GM12878 (cell line): ENCODE results near the gene RBM26. TPM values are rescaled to one million over a fixed set of nuclear protein-coding genes. Genes with fewer than 3 reads are reported as not detected.

ENCODE experiments used
- ATAC-seq: fragments of 200-7000 bp; cut with Tn5 transposase; 3 replicates; pipeline ENCODE4 v1.9.1; 2020; ENCODE audit warnings: mild to moderate bottlenecking, moderate library complexity
- BruUV-seq: library from RNA; stranded (reverse); fragments of 400-500 nt; replicated peaks from 2 replicates; lab custom pipeline; 2021; lab: Mats Ljungman, UMichigan
- CTCF ChIA-PET: fragments of 300-600 bp; sonication (Branson Sonifier 250); formaldehyde crosslinking; extraction: SDS; loops from one replicate; lab custom pipeline; 2021; ENCODE audit warnings: inconsistent platforms; lab: Yijun Ruan, JAX
- POLR2A ChIA-PET: fragments of 350-600 bp; formaldehyde crosslinking; extraction: SDS; loops from one replicate; lab custom pipeline; 2021; ENCODE audit warnings: inconsistent platforms; lab: Charles Lee
- RAD21 ChIA-PET: fragments of 300-600 bp; sonication (Branson Sonifier 250); formaldehyde crosslinking; loops from one replicate; lab custom pipeline; 2023; ENCODE audit warnings: antibody characterized with exemption; ENCODE audit not compliant: unreplicated experiment; lab: Charles Lee
- SMC1A ChIA-PET: fragments of 300-600 bp; sonication (Branson Sonifier 250); formaldehyde crosslinking; loops from one replicate; lab custom pipeline; 2023; ENCODE audit not compliant: unreplicated experiment, uncharacterized antibody; lab: Charles Lee
- DNase-seq: peaks from one replicate; pipeline ENCODE4 v3.0.0-alpha.2; 2011; ENCODE audit warnings: low read depth, low spot score
- FAIRE-seq: peaks from 3 replicates; lab custom pipeline; 2011; peaks lifted over from hg19 to GRCh38; lab: Jason Lieb, UNC
- H2AFZ ChIP-seq: 2 replicates; pipeline ENCODE4 v1.6.0; 2011; ENCODE audit warnings: low read depth, low read length, control low read depth; ENCODE audit not compliant: control insufficient read depth
- H3K27ac ChIP-seq: 2 replicates; pipeline ENCODE4 v1.5.1; 2011; ENCODE audit warnings: control low read depth; ENCODE audit not compliant: control insufficient read depth, insufficient read depth
- H3K27me3 ChIP-seq, 2 experiments: replicated peaks in 1 of 2; 2 replicates each; pipeline versions ENCODE4 v1.6.0 to v1.6.1; 2011; ENCODE audit warnings: low read length in 1 of 2; ENCODE audit not compliant: control insufficient read depth in 2 of 2, insufficient read depth in 2 of 2
- H3K36me3 ChIP-seq, 2 experiments: 2 replicates each; pipeline ENCODE4 v1.5.1; 2011; ENCODE audit warnings: low read length in 1 of 2; ENCODE audit not compliant: control insufficient read depth in 2 of 2, insufficient read depth in 2 of 2
- H3K4me1 ChIP-seq: 2 replicates; pipeline ENCODE4 v1.6.1; 2011; ENCODE audit warnings: mild to moderate bottlenecking, low read length, moderate library complexity, mixed read lengths; ENCODE audit not compliant: control insufficient read depth, insufficient read depth
- H3K4me2 ChIP-seq: 2 replicates; pipeline ENCODE4 v1.6.0; 2011; ENCODE audit warnings: control low read depth; ENCODE audit not compliant: control insufficient read depth, insufficient read depth
- H3K4me3 ChIP-seq: fragments of 200-600 bp; sonication (generic); 2 replicates; pipeline ENCODE4 v1.5.1; 2016
- H3K79me2 ChIP-seq: 2 replicates; pipeline ENCODE4 v1.6.0; 2011; ENCODE audit warnings: low read length; ENCODE audit not compliant: control insufficient read depth, insufficient read depth
- H3K9ac ChIP-seq: 2 replicates; pipeline ENCODE4 v1.8.0; 2011; ENCODE audit warnings: low read length, control low read depth, mixed read lengths; ENCODE audit not compliant: control insufficient read depth, insufficient read depth
- H3K9me3 ChIP-seq: replicated peaks from 3 replicates; pipeline ENCODE4 v1.5.1; 2011; ENCODE audit warnings: mild to moderate bottlenecking, low read length; ENCODE audit not compliant: control insufficient read depth, insufficient read depth
- H4K20me1 ChIP-seq: 2 replicates; pipeline ENCODE4 v1.6.0; 2011; ENCODE audit not compliant: control insufficient read depth, insufficient read depth
- ASH2L ChIP-seq: fragments of 300-600, 200-600 bp; sonication (generic); IDR thresholded peaks from 2 replicates; pipeline ENCODE4 v1.6.1; 2017; ENCODE audit warnings: low read depth, mild to moderate bottlenecking, borderline replicate concordance
- ATF3 ChIP-seq: IDR thresholded peaks from 2 replicates; pipeline ENCODE4 v1.6.1; 2011; ENCODE audit warnings: low read depth, mild to moderate bottlenecking, low read length, moderate library complexity, borderline replicate concordance; ENCODE audit errors: extremely low read depth
- ATF7 ChIP-seq: fragments of 450-650 bp; IDR thresholded peaks from 2 replicates; pipeline ENCODE4 v1.6.1; 2016; ENCODE audit warnings: low read depth, mild to moderate bottlenecking
- CBX3 ChIP-seq: fragments of 200-600 bp; sonication (generic); IDR thresholded peaks from 2 replicates; pipeline ENCODE4 v1.6.1; 2016; ENCODE audit warnings: low read depth, borderline replicate concordance
- EP300 ChIP-seq, 2 experiments: fragments of 150-350 bp in 1 of 2; IDR thresholded peaks; 2 replicates each; pipeline ENCODE4 v1.6.1; 2011 to 2012; ENCODE audit warnings: low read depth in 2 of 2, low read length in 2 of 2, borderline replicate concordance in 1 of 2, improper control_type of control experiment in 1 of 2, inconsistent platforms in 1 of 2; ENCODE audit not compliant: control insufficient read depth in 1 of 2
- EZH2 ChIP-seq: IDR thresholded peaks from 2 replicates; pipeline ENCODE4 v1.6.1; 2012; ENCODE audit warnings: low read depth, mild to moderate bottlenecking, control low read depth, inconsistent platforms, low read length, borderline replicate concordance; ENCODE audit not compliant: control insufficient read depth
- HDAC6 ChIP-seq: fragments of 200-600 bp; sonication (generic); IDR thresholded peaks from one replicate; pipeline ENCODE4 v1.8.0; 2017; ENCODE audit warnings: antibody characterized with exemption; ENCODE audit not compliant: unreplicated experiment
- IKZF1 ChIP-seq: fragments of 450-650 bp; conservative IDR thresholded peaks from 2 replicates; pipeline ENCODE4 v1.6.1; 2017; ENCODE audit warnings: antibody characterized with exemption, mild to moderate bottlenecking
- IRF4 ChIP-seq: IDR thresholded peaks from 2 replicates; pipeline ENCODE4 v1.6.1; 2011; ENCODE audit warnings: low read depth, low read length
- MLLT1 ChIP-seq: fragments of 450-650 bp; IDR thresholded peaks from 2 replicates; pipeline ENCODE4 v1.6.1; 2016; ENCODE audit warnings: mild to moderate bottlenecking
- NR2C1 ChIP-seq: fragments of 450-650 bp; IDR thresholded peaks from 2 replicates; pipeline ENCODE4 v1.6.1; 2017; ENCODE audit warnings: antibody characterized with exemption, mild to moderate bottlenecking, moderate library complexity
- RAD21 ChIP-seq: IDR thresholded peaks from 2 replicates; pipeline ENCODE4 v1.6.1; 2011; ENCODE audit warnings: mild to moderate bottlenecking, low read depth, low read length, moderate library complexity; ENCODE audit not compliant: insufficient read depth
- SIN3A ChIP-seq: IDR thresholded peaks from 2 replicates; pipeline ENCODE4 v1.6.1; 2012; ENCODE audit warnings: low read depth, low read length, improper control_type of control experiment
- SMAD1 ChIP-seq: fragments of 450-650 bp; IDR thresholded peaks from 2 replicates; pipeline ENCODE4 v1.6.1; 2018; ENCODE audit warnings: mild to moderate bottlenecking, low read depth; ENCODE audit not compliant: partially characterized antibody
- TCF12 ChIP-seq: IDR thresholded peaks from 2 replicates; pipeline ENCODE4 v1.6.1; 2011; ENCODE audit warnings: low read depth, mild to moderate bottlenecking, low read length
- ZNF622 ChIP-seq: fragments of 450-650 bp; IDR thresholded peaks from 2 replicates; pipeline ENCODE4 v1.6.1; 2017; ENCODE audit warnings: mild to moderate bottlenecking, inconsistent platforms
- WGBS: methylation state at CpG from one replicate; pipeline ENCODE4 v1.1.6; 2016; ENCODE audit warnings: low lambda C conversion rate; ENCODE audit not compliant: insufficient replicate concordance, insufficient coverage; ENCODE audit errors: missing lambda C conversion rate; 5-methylcytosine and 5-hydroxymethylcytosine counted together
- in situ Hi-C: fragments of 300-500 bp; cut with MboI; formaldehyde crosslinking; loops from 9 replicates; pipeline ENCODE4 v1.14.3; 2018; ENCODE audit warnings: mixed read lengths
- intact Hi-C: fragments of 100-400 bp; cut with micrococcal nuclease; formaldehyde crosslinking; loops from one replicate; pipeline ENCODE4 v1.14.2; 2022; ENCODE audit not compliant: unreplicated experiment
- polyA plus RNA-seq, 11 experiments: library from polyadenylated mRNA; depleted of rRNA in 4 of 11; unstranded in 6 of 11; stranded (reverse) in 5 of 11; fragments of >200 nt; fragmentation: Nextera tagmentation in 4 of 11; fragmentation: Illumina TruSeq in 1 of 11; extraction: Ambion mirVana in 4 of 11; extraction: Trizol in 1 of 11; gene quantifications; 1 replicate in 1 of 11; 2 replicates in 10 of 11; pipeline versions ENCODE4 v1.2.1 to v1.2.3, GENCODE V29; 2011 to 2016; ENCODE audit warnings: inconsistent platforms in 2 of 11, missing spikeins in 2 of 11, low read depth in 1 of 11
- total RNA-seq, 4 experiments: library from RNA; depleted of rRNA in 3 of 4; stranded (reverse); fragments of >200 nt in 3 of 4; fragmentation: Illumina TruSeq in 1 of 4; extraction: Trizol in 1 of 4; gene quantifications; 2 replicates each; pipeline versions ENCODE4 v1.2.1 to v1.2.3, GENCODE V29; 2013 to 2021
- TF ChIP-seq, protein P1 (sequence below): fragments of 450-650 bp; IDR thresholded peaks from 2 replicates; pipeline ENCODE4 v1.6.1; 2016; ENCODE audit warnings: mild to moderate bottlenecking

The RBM26 gene
- total and polyA plus RNA-seq, 10 of the 15 experiments (the other 5 are each of a cell fraction or from before 2014, with no cell fraction given), result 17.6 to 71.3 (median 38.9) TPM

- no TSS peak for BruUV-seq
- Histone ChIP-seq H3K4me1 (peaks cover 2% of the 10 kb centered on the region; the same call in 1 of the 2 replicates), H3K27ac (peak overlapping the region; percentile 99), H3K9ac (peak overlapping the region; percentile 60; the same call in 1 of the 2 replicates), H3K4me3 (peak overlapping the region; percentile 99), H3K79me2 (peaks cover 100% of the 10 kb centered on the region), H3K9me3 (no peaks in the 10 kb centered on the region), H2AFZ (no peak overlapping the region), H3K4me2 (peak overlapping the region; percentile 73), H3K36me3 (peaks cover 0 to 6% of the 10 kb centered on the region in 2 experiments; a peak in 2 of 4 replicates), H4K20me1 (no peaks in the 10 kb centered on the region), H3K27me3 (no peaks in the 10 kb centered on the region)
- DNase-seq, result no peak
- in situ Hi-C loops (no loop called here), intact Hi-C loops (no loop called here)
- RAD21 ChIA-PET, result interaction anchor here (0.7 to 2.7 kb wide), 8 partner anchors 9 to 402 kb away, joined by 3 to 14 read pairs (median 4); no protein-coding TSS in a partner anchor
- TF ChIP-seq IRF4 (no peak), TCF12 (no peak), EP300 (IDR thresholded peaks at IDR 0.05; ENCODE audit: borderline replicate concordance in 1 of 2, control insufficient read depth in 1 of 2, low read depth in 2 of 2, low read length in 2 of 2) (no peak), CBX3 (no peak), IKZF1 (no peak), MLLT1 (no peak), SIN3A (no peak), SMAD1 (no peak), ZNF622 (no peak), NR2C1 (no peak), RAD21 (no peak), ATF7 (no peak), ASH2L (no peak), EZH2 (no peak), ATF3 (no peak), HDAC6 (no peak)
- TF ChIP-seq, protein P1, sequence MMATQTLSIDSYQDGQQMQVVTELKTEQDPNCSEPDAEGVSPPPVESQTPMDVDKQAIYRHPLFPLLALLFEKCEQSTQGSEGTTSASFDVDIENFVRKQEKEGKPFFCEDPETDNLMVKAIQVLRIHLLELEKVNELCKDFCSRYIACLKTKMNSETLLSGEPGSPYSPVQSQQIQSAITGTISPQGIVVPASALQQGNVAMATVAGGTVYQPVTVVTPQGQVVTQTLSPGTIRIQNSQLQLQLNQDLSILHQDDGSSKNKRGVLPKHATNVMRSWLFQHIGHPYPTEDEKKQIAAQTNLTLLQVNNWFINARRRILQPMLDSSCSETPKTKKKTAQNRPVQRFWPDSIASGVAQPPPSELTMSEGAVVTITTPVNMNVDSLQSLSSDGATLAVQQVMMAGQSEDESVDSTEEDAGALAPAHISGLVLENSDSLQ, result no peak
- CTCF ChIA-PET, result interaction anchor here (0.7 to 4.7 kb wide), 9 partner anchors 9 to 424 kb away, joined by 3 to 32 read pairs (median 6); no protein-coding TSS in a partner anchor
- FAIRE-seq, result no peak
- POLR2A ChIA-PET, result interaction anchor here (0.5 to 2.5 kb wide), 5 partner anchors 8 to 1212 kb away, joined by 4 to 10 read pairs (median 6); no protein-coding TSS in a partner anchor
- SMC1A ChIA-PET, result interaction anchor here (0.6 to 3.8 kb wide), 14 partner anchors 9 to 947 kb away, joined by 3 to 22 read pairs (median 4); partner anchors contain the start of gene NDFIP2
- peak; percentile 0; the same call in 2 of the 3 replicates for ATAC-seq
- 27% methylated on average over 2 of the region's 2 CpGs for WGBS
These were observed 3.4 kb downstream of the RBM26 start for GRCh38 chr13:79402679-79403078.
